GM21447 (cell line): ENCODE measurements around the gene GMNC.

Source experiments
- ATAC-seq: cut with Tn5 transposase; IDR thresholded peaks from one replicate; pipeline ENCODE4 v1.9.1; 2021; ENCODE audit not compliant: unreplicated experiment

GMNC gene

DNA sequence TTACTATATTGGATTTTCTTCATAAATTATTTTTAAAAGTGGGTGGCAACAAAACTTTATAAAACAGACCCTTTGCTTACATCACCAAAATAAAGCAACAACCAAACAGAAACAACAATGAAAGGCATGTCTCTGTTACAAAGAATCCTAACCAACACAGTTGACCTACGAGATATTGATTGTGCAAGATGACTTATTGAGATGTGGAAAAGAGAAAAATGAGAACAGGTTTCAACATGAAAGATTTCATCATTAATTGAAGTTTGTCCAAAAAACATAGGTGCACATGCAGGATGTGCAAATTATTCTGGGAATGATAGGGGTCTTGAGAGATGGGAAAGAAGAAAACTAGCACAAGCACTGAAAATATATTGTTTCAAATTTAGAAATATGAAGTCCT is 9.0 kb downstream of the GMNC start:
- no peak for ATAC-seq

DNA sequence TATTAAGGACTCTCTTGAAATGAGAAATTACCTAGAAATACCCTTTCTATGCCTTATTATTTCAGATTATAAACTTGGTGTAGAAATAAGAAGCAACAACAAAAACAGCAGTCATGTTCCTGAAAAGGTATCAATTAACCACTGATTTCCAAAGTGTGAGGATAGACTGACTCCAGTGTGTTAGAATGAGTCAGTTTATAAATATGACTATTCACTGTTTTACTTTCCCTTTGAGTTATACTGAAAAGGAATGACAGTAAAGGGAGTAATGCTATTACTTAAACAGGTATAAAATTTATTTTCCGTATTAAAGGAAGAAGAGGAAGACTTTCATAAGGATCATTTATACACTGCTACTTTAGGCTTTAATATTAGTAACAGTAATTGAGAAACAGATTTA is 12.9 kb downstream of the GMNC start:
- ATAC-seq, result no peak

DNA sequence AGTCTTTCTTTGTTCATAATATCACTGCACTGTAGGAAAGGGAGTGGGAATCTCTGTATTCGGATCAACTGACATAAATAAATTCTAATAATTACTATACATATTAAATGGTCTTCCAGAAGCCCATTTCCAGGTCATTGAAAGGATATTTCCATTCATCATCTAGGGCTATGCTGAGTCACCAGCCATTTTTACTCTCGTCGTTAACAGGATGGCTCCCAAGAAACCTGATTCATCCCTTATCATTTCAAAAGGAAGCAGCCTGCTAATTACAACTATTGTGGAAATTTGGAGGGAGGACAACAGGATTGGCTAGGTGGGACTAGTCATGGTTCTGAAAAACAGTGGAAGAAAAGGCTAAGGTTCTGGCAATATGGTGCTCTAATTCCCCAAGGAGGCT is 13.6 kb downstream of the GMNC start:
- ATAC-seq, result no peak

DNA sequence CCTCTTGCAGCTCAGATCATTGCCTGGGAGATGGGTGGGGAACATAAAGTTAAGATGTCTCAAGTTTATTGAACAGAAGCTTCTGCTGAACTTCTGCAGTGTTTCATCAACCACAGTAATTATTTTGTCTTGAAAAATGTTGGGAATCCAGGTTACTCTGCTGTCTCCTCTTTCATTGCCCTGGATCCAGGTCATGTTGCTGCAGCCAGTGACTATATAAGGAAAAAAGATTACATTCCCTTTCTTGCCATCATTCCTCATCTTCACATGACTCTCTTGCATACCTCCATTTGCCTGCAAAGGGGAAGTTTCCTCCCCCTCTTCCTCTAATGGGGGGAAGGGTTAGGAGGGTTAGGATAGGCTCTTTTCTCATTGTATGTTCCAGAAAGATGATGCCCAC is 15.1 kb downstream of the GMNC start:
- no peak for ATAC-seq

DNA sequence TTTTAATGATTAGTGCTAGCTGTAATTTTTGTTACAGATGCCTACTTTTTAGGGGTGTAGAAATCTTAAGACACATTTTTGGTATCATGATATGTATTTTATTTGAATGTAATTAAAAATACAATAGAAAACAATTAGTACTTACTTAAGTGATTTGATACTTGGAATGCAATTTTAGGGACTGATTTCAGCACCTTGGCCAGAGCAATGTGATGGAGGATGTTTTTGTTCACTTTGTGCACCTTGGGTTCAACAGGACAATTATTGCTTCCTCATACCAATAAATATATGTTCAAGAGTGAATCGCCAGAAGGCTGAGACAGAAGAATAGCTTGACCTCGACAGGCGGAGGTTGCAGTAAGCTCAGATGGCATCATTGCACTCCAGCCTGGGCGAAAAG is 22.3 kb downstream of the GMNC start:
- ATAC-seq, result no peak

DNA sequence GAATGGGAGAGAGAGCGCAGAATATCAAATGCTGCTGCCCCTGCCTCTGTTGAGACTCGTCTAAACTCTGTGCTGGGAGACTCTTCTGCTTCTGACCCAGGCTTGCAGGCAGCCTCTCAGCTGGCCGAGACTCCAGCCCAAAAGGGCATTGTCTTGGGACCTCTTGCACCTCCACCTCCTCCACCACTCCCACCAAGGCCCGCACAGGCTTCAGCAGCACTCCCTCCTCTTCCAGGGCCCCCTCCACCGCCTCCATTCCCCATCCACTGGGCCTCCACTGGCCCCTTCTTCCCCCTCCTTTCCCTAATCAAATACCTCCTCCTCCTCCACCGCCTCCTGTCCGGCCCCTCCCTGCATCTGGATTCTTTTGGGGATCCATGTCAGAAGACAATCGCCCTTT is 31.3 kb downstream of the GMNC start:
- no peak for ATAC-seq

DNA sequence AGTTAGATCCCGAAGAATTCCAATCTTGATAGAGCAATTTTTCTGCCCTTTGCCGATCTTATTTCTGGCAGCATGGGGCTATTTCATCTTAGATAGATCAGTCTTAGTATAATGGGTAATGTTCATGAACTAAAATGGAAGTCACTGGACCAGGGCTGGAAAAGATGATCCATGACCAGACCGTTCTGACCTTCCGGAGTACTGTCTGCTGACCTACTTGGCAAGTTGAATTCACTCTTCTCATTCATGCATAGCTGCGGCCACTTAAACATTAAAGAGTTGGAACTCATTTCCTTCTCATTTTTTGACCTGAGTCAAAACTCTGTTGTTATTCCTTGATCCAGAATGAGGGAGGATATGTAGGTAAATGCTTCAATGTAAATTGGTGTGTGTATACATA is 32.5 kb downstream of the GMNC start:
- no peak for ATAC-seq

DNA sequence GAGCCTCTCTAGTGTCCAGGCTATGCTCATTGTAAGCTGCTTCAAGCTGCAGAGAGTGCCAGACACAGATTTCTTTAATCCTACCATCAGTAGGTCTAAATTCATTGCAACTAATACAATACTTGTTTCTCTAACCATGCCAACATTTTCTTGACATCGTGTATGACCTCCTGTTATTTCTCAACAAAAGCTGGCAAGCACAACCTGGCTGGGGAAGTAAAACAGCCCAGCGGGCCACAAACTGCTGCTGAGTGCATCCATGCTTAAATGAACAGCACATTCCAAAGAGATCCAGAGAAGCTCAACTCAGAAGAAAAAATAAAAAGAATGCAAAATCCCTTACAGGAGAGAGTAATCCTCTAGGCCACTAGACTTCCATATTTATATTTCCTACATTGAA is 36.5 kb downstream of the GMNC start:
- no peak for ATAC-seq

DNA sequence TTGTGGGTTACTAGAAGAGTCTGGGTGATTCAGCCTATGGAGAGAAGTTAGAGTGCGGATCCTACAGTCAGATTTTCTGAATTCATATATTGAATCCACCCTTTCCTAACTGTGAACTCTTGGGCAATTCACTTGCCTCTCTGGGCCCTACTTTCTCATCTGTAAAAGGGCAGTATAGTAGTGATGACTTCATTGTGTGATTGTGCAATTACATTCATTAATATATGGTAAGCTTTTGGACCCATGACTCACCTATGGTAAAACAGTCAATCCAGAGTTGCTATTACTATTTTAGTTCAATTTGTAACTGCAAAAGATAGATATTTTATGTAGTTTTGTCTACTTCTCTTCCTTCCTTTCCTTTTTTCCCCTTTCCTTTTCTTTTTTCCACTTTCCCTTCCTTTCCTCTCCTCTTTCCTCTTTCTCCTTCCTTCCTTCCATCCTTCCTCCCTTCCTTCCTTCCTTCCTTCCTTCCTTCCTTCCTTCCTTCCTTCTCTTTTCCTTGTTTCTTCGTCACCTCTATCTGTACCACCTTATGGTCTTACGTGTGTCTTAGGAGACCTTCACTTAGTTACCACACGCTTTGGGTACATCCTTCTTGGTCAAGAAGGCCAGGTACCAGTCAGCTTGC is 37.0 kb downstream of the GMNC start:
- ATAC-seq, result no peak

DNA sequence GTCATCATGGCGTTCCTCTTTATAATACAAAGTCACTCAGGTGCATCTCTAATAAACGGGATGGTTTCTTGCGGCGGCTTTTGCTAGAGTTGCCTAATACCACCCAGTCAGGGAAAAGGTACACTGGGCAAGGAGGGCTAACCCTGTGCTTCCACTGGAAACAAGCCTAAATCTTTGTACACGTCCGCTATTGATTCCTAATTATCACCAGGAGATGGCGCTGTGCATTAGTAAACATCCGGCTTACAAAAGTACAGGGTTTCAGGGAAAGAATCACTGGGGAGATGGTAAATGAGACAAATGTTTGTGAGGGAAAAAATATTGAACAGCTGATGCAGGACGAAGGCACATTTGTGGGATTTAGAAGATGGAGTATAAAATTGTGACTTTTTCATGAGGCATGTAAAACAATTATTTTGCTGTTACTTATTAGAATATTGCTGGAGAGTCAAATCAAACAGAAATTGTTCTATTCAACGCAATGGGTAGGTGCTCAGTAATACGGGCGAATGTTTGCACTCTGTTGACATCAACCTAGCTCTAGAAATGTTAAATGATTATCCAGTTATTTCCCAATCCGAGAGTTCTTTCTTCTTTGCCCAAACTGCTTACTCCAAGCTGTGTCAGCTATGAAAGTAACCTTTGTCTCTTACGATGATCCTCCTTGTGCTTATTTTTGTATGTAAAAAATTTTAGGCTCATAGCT is 50.6 kb downstream of the GMNC start:
- ATAC-seq, result peak; percentile 90

DNA sequence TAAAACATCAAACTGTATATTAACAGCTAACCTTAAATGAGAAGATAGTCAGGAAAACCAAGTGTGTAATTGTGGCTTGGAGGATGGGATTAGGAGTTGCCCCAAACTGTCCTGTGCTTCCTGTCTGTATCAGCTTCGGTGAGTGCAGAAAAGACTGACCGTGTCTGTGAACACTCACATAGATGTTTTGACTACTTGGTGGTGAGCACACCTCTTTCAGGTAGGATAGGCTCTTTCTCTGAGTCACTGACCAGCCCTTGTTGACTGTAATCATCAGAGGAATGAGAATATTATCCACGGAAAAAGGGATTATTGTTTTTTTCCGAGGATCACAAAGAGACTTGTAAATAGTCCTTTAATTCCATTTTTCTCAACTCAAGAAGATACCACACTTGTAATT is 51.5 kb downstream of the GMNC start:
- ATAC-seq, result no peak

DNA sequence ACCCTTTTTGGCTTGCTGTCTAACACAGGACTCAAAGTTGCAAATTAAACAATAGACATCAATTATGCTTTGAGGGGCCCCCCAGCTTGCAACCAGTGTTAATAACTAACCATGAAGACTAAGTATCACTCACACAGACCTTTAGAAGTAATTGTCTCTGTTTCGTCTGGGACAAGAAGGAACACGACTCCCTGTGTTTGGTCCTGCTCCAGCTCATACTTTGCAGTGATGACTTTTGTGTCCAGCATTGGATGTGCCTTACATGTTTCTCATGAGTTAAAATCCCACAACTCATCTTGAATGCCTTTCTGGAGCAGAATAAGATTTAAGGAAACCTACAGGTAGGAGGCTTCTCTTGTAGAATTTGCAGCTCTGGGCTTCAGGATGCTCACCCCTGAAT is 53.1 kb downstream of the GMNC start:
- no peak for ATAC-seq

DNA sequence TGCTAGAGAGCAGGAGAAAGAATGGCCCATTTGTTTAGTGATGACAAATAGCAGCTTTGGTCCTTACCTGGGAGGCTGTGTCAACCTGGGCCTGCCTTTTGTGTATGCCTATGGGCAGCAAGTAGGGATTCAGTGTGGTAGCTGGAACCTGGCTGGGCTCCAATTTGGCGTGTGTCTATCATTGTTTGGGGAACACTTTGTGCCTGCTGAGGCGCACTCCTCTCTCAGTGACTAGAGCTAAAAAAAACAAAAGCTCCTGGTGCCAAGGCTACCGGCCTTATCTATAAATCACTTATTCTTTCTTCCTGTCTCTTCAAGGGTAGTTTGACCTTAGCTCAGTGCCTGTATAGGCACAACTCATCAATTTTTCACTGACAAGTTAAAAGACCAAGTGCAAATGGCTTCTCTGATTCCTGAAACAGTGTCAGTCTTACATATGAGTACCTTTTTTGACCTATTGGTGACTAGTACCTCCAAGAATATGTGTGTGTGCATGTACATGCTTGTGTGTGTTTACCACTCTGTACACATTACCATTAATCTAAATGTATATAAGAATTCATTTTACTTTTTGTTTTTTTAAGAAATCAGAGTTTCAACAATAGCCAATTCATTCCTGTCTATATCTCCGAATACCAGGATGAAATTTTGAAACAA is 54.6 kb downstream of the GMNC start:
- no peak for ATAC-seq
